Measurements from ENCODE around the gene OR6S1.
A peak's percentile ranks its signal among the peaks of the same experiment; 100 is the strongest.

Gene OR6S1

GRCh38 chr14:20611277-20611676, 30.2 kb downstream of the OR6S1 start:
- no peak for TF ChIP-seq CTCF (IDR thresholded peaks at IDR 0.05; ENCODE audit: low read depth, low read length)
- no peak for DNase-seq (ENCODE audit: extremely low read depth, low read depth)

GRCh38 chr14:20610002-20610765, 31.3 kb downstream of the OR6S1 start:
- no peak for TF ChIP-seq CTCF (IDR thresholded peaks at IDR 0.05; ENCODE audit: low read depth, low read length)
- peak; percentile 44 for DNase-seq (ENCODE audit: extremely low read depth, low read depth)

- TF ChIP-seq CTCF (IDR thresholded peaks at IDR 0.05; ENCODE audit: low read depth, low read length) = peak; percentile 97
- DNase-seq (ENCODE audit: extremely low read depth, low read depth) = peak; percentile 74
These were observed 32.1 kb downstream of the OR6S1 start for GRCh38 chr14:20609215-20610001.

- no peak for DNase-seq (ENCODE audit: extremely low read depth, low read depth)
- no peak for TF ChIP-seq CTCF (IDR thresholded peaks at IDR 0.05; ENCODE audit: low read depth, low read length)
These were observed 32.9 kb downstream of the OR6S1 start for GRCh38 chr14:20608383-20609110.

GRCh38 chr14:20607617-20608016, 33.9 kb downstream of the OR6S1 start:
- no peak for TF ChIP-seq CTCF (IDR thresholded peaks at IDR 0.05; ENCODE audit: low read depth, low read length)
- no peak for DNase-seq (ENCODE audit: extremely low read depth, low read depth)

- DNase-seq (ENCODE audit: extremely low read depth, low read depth) = no peak
- no peak for TF ChIP-seq CTCF (IDR thresholded peaks at IDR 0.05; ENCODE audit: low read depth, low read length)
These were observed 34.6 kb downstream of the OR6S1 start for GRCh38 chr14:20606902-20607242.

All from AG09319 (cell line).